Keratinocyte (primary cell): ENCODE measurements around the gene MMS19. TPM values are rescaled to one million over a fixed set of nuclear protein-coding genes. Genes with fewer than 3 reads are reported as not detected.

Source experiments
- DNase-seq: peaks from one replicate; pipeline ENCODE4 v3.0.0-alpha.2; 2011; ENCODE audit warnings: low read depth, missing footprints, low spot score
- FAIRE-seq: peaks from 2 replicates; lab custom pipeline; 2011; peaks lifted over from hg19 to GRCh38; lab: Jason Lieb, UNC
- H2AFZ ChIP-seq: 2 replicates; pipeline ENCODE4 v1.6.0; 2012; ENCODE audit warnings: low read length, control low read depth, inconsistent platforms; ENCODE audit not compliant: control insufficient read depth
- H3K27ac ChIP-seq: 2 replicates; pipeline ENCODE4 v1.5.1; 2011; ENCODE audit warnings: low read length; ENCODE audit not compliant: control insufficient read depth, insufficient read depth
- H3K27me3 ChIP-seq: 3 replicates; pipeline ENCODE4 v1.6.0; 2011; ENCODE audit warnings: low read length; ENCODE audit not compliant: control insufficient read depth, insufficient read depth; ENCODE audit errors: extremely low read depth
- H3K36me3 ChIP-seq, 2 experiments: 2 replicates in 1 of 2; 3 replicates in 1 of 2; pipeline ENCODE4 v1.5.1; 2011; ENCODE audit warnings: low read length in 2 of 2, mild to moderate bottlenecking in 1 of 2; ENCODE audit not compliant: control insufficient read depth in 2 of 2, insufficient read depth in 2 of 2; ENCODE audit errors: extremely low read depth in 1 of 2
- H3K4me1 ChIP-seq: 3 replicates; pipeline ENCODE4 v1.5.1; 2011; ENCODE audit warnings: low read length; ENCODE audit not compliant: control insufficient read depth, insufficient read depth; ENCODE audit errors: extremely low read depth
- H3K4me2 ChIP-seq: 3 replicates; pipeline ENCODE4 v1.6.0; 2011; ENCODE audit warnings: low read depth, low read length; ENCODE audit not compliant: control insufficient read depth, insufficient read depth; ENCODE audit errors: extremely low read depth
- H3K4me3 ChIP-seq, 3 experiments: fragments of 200-600 bp in 1 of 3; sonication (generic) in 1 of 3; 2 replicates in 2 of 3; 3 replicates in 1 of 3; pipeline ENCODE4 v1.5.1; 2011 to 2016; ENCODE audit warnings: low read length in 3 of 3, mild to moderate bottlenecking in 3 of 3, control low read depth in 2 of 3, inconsistent platforms in 1 of 3, low read depth in 1 of 3, mixed read lengths in 1 of 3, mixed run types in 1 of 3, moderate library complexity in 1 of 3; ENCODE audit not compliant: control insufficient read depth in 2 of 3, insufficient read depth in 2 of 3; ENCODE audit errors: extremely low read depth in 1 of 3
- H3K79me2 ChIP-seq: 2 replicates; pipeline ENCODE4 v1.6.0; 2012; ENCODE audit warnings: low read length; ENCODE audit not compliant: control insufficient read depth, insufficient read depth
- H3K9ac ChIP-seq: 3 replicates; pipeline ENCODE4 v1.6.0; 2011; ENCODE audit warnings: low read length; ENCODE audit not compliant: control insufficient read depth, insufficient read depth; ENCODE audit errors: extremely low read depth
- H3K9me1 ChIP-seq: 3 replicates; pipeline ENCODE4 v1.6.0; 2011; ENCODE audit warnings: low read length; ENCODE audit not compliant: control insufficient read depth, insufficient read depth; ENCODE audit errors: extremely low read depth
- H3K9me3 ChIP-seq: 2 replicates; pipeline ENCODE4 v1.5.1; 2012; ENCODE audit warnings: low read depth, low read length; ENCODE audit not compliant: control insufficient read depth
- H4K20me1 ChIP-seq: 3 replicates; pipeline ENCODE4 v1.6.0; 2011; ENCODE audit warnings: low read length; ENCODE audit not compliant: control insufficient read depth, insufficient read depth; ENCODE audit errors: extremely low read depth
- EZH2 ChIP-seq: IDR thresholded peaks from one replicate; pipeline ENCODE4 v1.6.1; 2012; ENCODE audit warnings: inconsistent platforms, mild to moderate bottlenecking, low read length, moderate library complexity
- dilution Hi-C: fragments of 300-500 bp; cut with MboI; formaldehyde crosslinking; loops from one replicate; pipeline ENCODE4 v1.7.0; 2020; ENCODE audit warnings: low sequenced_read_pairs; ENCODE audit not compliant: extremely low pct_ligation_motif_present
- polyA plus RNA-seq, 5 experiments: library from polyadenylated mRNA; depleted of rRNA in 3 of 5; stranded (reverse) in 3 of 5; stranded (forward) in 1 of 5; unstranded in 1 of 5; fragments of >200 nt; gene quantifications; 1 replicate in 1 of 5; 2 replicates in 3 of 5; 3 replicates in 1 of 5; pipeline versions ENCODE4 v1.2.1 to v1.2.3, GENCODE V29; 2011 to 2012; ENCODE audit warnings: missing spikeins in 2 of 5, low read depth in 1 of 5, low replicate concordance in 1 of 5
- TF ChIP-seq, protein P1 (sequence below), 3 experiments: IDR thresholded peaks in 1 of 3; conservative IDR thresholded peaks in 1 of 3; optimal IDR thresholded peaks in 1 of 3; 2 replicates in 2 of 3; 3 replicates in 1 of 3; pipeline versions ENCODE3 to v1.5.1; 2011; ENCODE audit warnings: low read length in 3 of 3, mild to moderate bottlenecking in 3 of 3, moderate library complexity in 2 of 3, control low read depth in 1 of 3, inconsistent platforms in 1 of 3; ENCODE audit not compliant: insufficient read depth in 2 of 3; ENCODE audit errors: extremely low read depth in 1 of 3

MMS19 gene
- polyA plus RNA-seq, 1 donor (not counting 4 experiments of a cell fraction or from before 2014, with no cell fraction given) = 72.5 TPM

DNA sequence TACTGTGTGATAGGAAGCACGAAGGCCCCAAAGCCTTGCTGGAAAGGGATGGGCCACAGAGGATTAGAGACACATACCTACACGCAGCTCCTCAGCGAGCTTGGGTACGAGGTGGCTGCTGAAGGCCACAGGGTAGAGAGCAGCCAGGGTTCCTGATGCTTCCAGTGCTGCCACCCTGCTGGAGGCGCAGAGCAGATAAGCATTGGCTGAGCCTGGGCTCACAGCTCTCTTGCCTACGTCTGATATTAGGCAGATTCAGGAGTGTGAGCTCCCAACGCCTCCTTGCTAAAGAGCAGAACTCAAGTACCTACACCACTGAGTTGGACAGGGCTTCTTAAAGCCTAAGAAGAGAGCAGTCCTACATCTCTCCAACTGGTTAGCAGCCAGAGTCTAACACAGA, 32.2 kb downstream of the MMS19 start:
- Histone ChIP-seq H4K20me1 (no peaks in the 10 kb centered on the region), H3K4me2 (no peak overlapping the region), H3K9me3 (no peaks in the 10 kb centered on the region), H3K4me1 (peaks cover 33% of the 10 kb centered on the region), H3K9me1 (no peaks in the 10 kb centered on the region), H3K27ac (peak overlapping the region; percentile 4), H2AFZ (no peak overlapping the region), H3K4me3 (no peak overlapping the region), H3K27me3 (no peaks in the 10 kb centered on the region), H3K9ac (no peak overlapping the region), H3K79me2 (no peaks in the 10 kb centered on the region), H3K36me3 (peaks cover 45 to 58% of the 10 kb centered on the region in 2 experiments)
- FAIRE-seq (no peak), DNase-seq (no peak)
- TF ChIP-seq EZH2 = no peak
- TF ChIP-seq, protein P1, sequence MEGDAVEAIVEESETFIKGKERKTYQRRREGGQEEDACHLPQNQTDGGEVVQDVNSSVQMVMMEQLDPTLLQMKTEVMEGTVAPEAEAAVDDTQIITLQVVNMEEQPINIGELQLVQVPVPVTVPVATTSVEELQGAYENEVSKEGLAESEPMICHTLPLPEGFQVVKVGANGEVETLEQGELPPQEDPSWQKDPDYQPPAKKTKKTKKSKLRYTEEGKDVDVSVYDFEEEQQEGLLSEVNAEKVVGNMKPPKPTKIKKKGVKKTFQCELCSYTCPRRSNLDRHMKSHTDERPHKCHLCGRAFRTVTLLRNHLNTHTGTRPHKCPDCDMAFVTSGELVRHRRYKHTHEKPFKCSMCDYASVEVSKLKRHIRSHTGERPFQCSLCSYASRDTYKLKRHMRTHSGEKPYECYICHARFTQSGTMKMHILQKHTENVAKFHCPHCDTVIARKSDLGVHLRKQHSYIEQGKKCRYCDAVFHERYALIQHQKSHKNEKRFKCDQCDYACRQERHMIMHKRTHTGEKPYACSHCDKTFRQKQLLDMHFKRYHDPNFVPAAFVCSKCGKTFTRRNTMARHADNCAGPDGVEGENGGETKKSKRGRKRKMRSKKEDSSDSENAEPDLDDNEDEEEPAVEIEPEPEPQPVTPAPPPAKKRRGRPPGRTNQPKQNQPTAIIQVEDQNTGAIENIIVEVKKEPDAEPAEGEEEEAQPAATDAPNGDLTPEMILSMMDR (optimal IDR thresholded peaks at IDR 0.05 in 1 of 3, IDR thresholded peaks at IDR 0.05 in 1 of 3, conservative IDR thresholded peaks at IDR 0.05 in 1 of 3; ENCODE audit: extremely low read depth in 1 of 3, insufficient read depth in 2 of 3, low read length in 3 of 3) = no peak
- dilution Hi-C loops = no loop called here

DNA sequence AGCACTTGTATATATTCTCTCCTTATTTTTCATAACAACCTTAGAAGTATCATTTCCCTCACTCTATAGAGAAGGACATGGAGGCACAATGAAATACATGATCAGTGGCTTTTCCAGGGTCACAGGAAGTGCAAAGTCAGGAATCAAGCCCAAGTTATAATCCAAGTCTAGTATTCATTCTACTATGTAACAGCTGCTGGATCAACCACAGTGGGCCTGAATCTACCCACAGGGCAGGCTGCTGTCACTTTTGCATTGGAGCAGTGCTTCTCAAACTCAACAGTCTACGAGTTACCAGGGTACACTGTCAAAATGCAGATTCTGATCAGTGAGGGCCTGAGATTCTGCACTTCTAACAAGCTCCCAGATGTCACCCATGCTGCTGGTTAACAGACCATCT, 34.0 kb downstream of the MMS19 start:
- peak overlapping the region; percentile 9 for H3K27ac ChIP-seq

More for the DNA sequence above, 34.0 kb downstream of the MMS19 start:
- Histone ChIP-seq H3K4me2 (no peak overlapping the region), H4K20me1 (no peaks in the 10 kb centered on the region), H3K36me3 (peaks cover 45 to 61% of the 10 kb centered on the region in 2 experiments), H3K79me2 (no peaks in the 10 kb centered on the region), H3K9me3 (no peaks in the 10 kb centered on the region), H3K9ac (no peak overlapping the region), H2AFZ (no peak overlapping the region), H3K9me1 (no peaks in the 10 kb centered on the region), H3K4me1 (peaks cover 33% of the 10 kb centered on the region), H3K4me3 (no peak overlapping the region), H3K27me3 (no peaks in the 10 kb centered on the region)
- FAIRE-seq (no peak), DNase-seq (no peak)
- dilution Hi-C loops = no loop called here
- TF ChIP-seq, protein P1 (optimal IDR thresholded peaks at IDR 0.05 in 1 of 3, IDR thresholded peaks at IDR 0.05 in 1 of 3, conservative IDR thresholded peaks at IDR 0.05 in 1 of 3; ENCODE audit: extremely low read depth in 1 of 3, insufficient read depth in 2 of 3, low read length in 3 of 3) = no peak
- no peak for TF ChIP-seq EZH2
